HepG2 (cell line): ENCODE data around the gene KCNQ5.

Experiments
- CTCF ChIP-seq: sonication (generic); formaldehyde crosslinking; IDR thresholded peaks from 2 replicates; pipeline ENCODE4 v1.5.0; 2020; ENCODE audit warnings: mild to moderate bottlenecking, missing genetic modification reagents, moderate library complexity
- FOXK1 ChIP-seq: sonication (generic); formaldehyde crosslinking; IDR thresholded peaks from 2 replicates; pipeline ENCODE4 v1.4.0; 2020; ENCODE audit warnings: low read depth, missing genetic modification reagents, borderline replicate concordance
- NFRKB ChIP-seq: fragments of 450-650 bp; IDR thresholded peaks from 2 replicates; pipeline ENCODE4 v1.6.1; 2017
- POLR2AphosphoS2 ChIP-seq: IDR thresholded peaks from 2 replicates; pipeline ENCODE4 v1.6.1; 2011; ENCODE audit warnings: low read depth, low read length, improper control_type of control experiment
- TBL1XR1 ChIP-seq: fragments of 150-350 bp; IDR thresholded peaks from 2 replicates; pipeline ENCODE4 v1.6.1; 2014; ENCODE audit warnings: borderline replicate concordance, low read length; ENCODE audit not compliant: partially characterized antibody
- ZFP90 ChIP-seq: sonication (generic); formaldehyde crosslinking; IDR thresholded peaks from 2 replicates; pipeline ENCODE4 v1.8.0; 2022; ENCODE audit warnings: missing genetic modification reagents, mild to moderate bottlenecking, inconsistent platforms, borderline replicate concordance
- ZSCAN20 ChIP-seq: sonication (generic); formaldehyde crosslinking; IDR thresholded peaks from 2 replicates; pipeline ENCODE4 v1.4.0; 2020; ENCODE audit warnings: missing genetic modification reagents, mild to moderate bottlenecking, borderline replicate concordance
- TF ChIP-seq, protein P1 (sequence below), 2 experiments: sonication (generic) in 1 of 2; formaldehyde crosslinking in 1 of 2; IDR thresholded peaks; 2 replicates each; pipeline versions ENCODE4 v1.5.1 to v1.6.1; 2011 to 2020; ENCODE audit warnings: borderline replicate concordance in 1 of 2, low read depth in 1 of 2, low read length in 1 of 2, mild to moderate bottlenecking in 1 of 2, missing genetic modification reagents in 1 of 2, moderate library complexity in 1 of 2

GRCh38 chr6:72975352-72975752, 353.5 kb downstream of the KCNQ5 start:
- TF ChIP-seq, protein P1, sequence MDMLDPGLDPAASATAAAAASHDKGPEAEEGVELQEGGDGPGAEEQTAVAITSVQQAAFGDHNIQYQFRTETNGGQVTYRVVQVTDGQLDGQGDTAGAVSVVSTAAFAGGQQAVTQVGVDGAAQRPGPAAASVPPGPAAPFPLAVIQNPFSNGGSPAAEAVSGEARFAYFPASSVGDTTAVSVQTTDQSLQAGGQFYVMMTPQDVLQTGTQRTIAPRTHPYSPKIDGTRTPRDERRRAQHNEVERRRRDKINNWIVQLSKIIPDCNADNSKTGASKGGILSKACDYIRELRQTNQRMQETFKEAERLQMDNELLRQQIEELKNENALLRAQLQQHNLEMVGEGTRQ (IDR thresholded peaks at IDR 0.05; ENCODE audit: low read depth, low read length) = no peak
- TF ChIP-seq, protein P1 (CRISPR knock-in tag; IDR thresholded peaks at IDR 0.05; ENCODE audit: borderline replicate concordance) = no peak
- TF ChIP-seq CTCF (CRISPR knock-in tag) (no peak), FOXK1 (CRISPR knock-in tag) (no peak), ZSCAN20 (CRISPR knock-in tag) (no peak), ZFP90 (CRISPR knock-in tag) (no peak), POLR2AphosphoS2 (no peak), NFRKB (no peak), TBL1XR1 (no peak)
